GM04503 (cell line): ENCODE measurements around the gene PCNA.

Experiments
- DNase-seq: peaks from one replicate; pipeline ENCODE4 v3.0.0-alpha.2; 2012; ENCODE audit warnings: low read depth

The PCNA gene

DNA sequence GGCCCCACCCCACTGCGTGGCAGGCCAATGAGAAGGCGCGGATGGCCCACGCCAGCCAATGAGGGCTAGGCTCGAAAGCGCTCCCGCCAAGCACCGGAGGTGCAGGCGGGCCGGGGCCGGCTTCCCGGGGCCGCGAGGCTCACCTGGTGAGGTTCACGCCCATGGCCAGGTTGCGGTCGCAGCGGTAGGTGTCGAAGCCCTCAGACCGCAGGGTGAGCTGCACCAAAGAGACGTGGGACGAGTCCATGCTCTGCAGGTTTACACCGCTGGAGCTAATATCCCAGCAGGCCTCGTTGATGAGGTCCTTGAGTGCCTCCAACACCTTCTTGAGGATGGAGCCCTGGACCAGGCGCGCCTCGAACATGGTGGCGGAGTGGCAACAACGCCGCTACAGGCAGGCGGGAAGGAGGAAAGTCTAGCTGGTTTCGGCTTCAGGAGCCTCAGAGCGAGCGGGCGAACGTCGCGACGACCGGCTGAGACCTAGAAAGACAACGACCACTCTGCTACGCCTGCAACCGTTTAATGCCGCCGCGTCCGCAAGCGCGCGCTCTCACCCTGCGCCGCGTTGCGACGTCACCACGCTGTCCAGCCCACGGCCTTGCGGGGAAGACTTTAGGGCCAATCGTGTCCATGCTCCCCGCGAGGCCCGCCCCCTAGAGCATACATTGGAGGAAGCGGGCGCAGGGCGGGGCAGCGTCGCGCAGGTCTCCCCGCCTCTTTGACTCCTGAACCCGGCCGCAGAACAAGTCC lies at the start of gene PCNA:
TSS of gene PCNA (minus strand) at position 524 of the 750 bp plus-strand sequence. CDS start at position 364, 160 bp downstream.
- peak; percentile 73 for DNase-seq

DNA sequence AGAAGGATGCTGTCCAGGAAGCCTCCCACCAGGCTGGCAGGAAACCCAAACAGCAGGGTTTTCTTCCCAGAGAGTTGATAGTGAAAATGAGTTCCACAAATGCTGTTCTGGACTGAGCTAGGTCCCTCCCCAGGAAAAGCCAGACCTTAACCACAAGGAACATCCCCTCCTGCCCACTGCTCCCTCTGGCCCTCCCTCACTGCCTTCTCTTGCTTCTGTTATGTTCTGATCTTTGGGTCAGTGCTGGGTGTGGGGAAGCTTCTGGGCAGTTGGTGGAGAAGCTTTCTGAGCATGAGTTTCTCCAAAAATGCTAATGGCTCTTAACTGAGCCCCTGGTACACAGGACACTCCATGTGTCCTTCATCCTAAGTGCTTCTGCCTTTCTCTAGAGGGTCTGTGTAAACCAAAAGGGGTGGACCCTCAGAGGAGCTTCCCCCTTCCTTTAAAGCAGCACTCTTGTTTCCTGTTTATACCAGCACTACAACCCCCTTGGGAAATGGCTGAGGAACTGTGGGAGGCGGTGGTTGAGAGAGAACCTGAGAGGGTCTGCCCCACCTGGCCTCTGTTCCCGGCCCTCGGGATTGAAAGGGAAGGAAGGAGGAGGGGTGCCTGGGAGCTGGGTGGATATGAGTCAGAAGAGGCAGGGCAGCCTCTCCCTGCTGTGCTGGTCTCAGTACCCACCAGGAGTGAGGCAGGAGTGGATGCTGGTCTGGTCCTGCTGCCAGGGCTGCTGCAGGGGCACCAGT lies 49.1 kb upstream of the PCNA start:
- DNase-seq = no peak

DNA sequence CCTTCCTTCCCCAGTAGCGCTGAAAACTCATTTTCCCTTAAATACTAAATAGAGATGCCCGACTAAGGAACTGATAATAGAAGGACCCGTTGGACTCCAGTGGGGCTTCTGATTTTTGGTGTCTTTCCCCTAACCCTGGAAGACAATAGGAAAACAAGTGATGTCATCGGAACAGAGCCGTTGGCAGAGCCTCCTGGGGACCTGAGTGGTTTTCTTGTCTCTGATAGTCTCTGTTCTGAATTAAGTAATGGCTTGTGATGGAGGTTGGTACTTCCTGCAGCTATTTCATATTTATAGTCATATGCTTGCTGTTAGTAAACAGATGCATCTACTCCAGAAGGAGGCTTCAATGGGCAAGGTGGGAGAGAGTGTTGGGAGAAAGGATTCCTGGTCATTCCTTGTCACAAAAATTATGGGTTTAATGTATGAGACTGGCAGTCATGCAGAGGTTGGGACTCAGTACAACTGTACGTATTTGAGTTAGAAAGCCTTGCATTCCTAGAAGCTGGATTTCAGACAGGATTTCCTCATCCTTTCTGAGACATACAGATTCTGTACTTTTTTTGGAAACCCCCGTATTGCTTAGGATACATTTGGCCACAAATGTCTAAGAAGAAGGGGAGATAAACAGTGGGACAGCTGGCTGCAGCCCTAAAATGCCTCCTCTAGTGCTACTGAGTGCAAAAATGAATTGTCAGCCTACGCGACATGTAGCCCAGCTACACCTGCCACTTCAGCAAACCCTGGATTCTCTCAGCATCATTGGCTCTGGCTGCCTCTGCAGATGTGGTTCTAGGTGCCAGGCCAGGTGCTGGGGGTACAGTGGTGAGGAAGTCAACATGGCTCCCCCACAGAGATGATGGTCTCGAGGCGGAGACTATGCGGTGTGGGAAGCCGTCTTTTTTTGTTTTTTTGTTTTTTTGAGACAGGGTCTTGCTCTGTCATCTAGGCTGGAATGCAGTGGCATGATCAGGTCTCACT lies 45.2 kb upstream of the PCNA start:
- no peak for DNase-seq

DNA sequence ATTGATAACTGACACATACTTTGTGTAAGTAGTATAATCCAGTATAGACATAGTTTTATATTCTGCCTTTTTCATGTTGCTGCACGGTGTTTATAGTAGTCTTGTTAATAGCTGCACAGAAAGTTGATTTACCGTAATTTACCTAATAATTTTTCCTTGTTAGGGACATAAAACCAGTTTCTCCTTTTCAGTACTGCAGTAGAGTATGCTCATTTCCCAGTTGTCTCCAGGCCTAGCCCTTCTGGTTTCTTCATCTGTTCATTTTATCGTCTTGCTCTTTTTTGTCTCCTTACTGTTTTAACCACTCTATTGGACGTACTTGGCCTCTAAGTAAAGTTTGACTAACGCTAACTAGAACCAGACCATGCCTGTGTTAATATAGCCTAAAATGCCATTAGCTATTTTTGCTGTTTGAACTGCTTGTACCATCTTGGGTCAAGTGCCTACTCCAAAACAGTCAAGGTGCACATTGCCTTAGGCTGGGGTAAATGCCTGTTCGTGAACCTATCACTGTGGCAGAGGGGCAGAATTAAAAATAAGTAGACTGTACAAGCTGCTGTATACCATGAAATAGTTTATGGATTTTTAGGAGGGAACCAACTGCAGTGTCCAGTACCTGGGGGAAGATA lies 41.9 kb upstream of the PCNA start:
- DNase-seq = no peak

DNA sequence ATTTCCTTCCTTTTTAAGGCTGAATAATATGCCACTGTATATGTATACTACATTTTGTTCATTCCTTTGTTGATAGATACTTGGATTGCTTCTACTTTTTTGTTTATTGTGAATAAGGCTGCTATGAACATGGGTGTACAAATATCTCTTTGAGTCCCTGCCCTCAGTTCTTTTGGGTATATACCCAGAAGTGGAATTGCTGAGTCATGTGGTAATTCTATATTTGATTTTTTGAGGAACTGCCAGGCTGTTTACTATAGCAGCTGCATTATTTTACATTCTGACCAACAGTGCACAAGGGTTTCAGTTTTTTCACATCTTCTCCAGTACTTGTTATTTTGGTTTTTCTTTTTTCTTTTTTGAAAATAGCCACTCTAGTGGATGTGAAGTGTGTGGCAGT lies 41.1 kb upstream of the PCNA start:
- no peak for DNase-seq

DNA sequence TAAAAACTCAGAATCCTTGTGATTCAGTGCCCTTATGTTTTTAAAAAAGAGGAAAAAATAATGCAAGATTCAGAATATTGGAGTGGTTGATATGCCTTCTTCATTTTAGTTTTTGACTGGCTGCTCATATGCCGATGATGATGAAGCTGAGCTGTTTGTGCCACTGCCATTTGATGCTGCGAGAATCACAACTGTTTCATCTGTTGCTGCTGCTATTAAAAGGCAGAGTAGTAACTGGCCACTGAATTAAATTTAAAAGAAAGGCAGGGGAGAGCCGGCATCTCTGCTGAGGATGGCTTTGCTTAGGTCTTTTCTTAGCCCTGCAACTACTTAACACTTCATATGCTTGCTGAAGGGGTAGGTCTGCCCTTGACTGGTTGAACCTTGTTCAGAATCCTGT lies 40.2 kb upstream of the PCNA start:
- DNase-seq = no peak

DNA sequence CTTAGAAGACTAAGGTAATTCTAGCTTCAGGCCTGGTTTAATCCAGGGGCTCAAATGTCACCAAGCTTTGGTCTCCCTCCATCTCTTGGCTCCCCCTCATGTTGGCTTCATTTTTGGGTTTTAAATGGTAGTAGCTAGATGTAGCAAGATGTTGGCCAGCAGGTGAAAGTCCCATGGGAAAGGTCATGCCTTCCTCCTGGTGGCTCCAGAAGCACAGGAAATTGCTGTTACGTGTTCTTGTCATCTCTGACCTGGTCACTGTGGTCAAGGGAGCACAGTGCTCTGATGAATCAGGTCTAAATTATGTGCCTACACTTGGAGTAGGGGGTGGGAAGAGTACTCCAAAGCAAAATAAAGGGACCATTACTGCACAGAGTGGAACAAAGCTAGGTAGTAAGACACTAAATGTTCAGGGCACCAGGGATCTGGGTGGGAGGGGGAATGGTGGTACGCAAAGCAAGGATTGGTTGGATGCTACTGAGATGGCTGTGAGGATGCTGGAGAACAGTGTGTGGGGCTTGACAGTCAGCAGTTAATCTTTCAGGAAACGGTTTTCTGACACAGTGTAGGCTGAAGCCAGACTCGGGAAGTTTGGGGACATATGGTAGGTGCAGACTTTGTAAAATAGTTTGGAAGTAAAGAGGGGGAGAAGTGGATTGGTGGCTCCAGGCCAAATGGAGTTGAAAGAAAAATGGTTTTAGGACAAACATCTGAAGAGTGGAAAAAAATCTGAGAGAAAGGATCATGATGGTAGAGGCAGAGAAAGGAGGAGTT lies 37.1 kb upstream of the PCNA start:
- DNase-seq = no peak

DNA sequence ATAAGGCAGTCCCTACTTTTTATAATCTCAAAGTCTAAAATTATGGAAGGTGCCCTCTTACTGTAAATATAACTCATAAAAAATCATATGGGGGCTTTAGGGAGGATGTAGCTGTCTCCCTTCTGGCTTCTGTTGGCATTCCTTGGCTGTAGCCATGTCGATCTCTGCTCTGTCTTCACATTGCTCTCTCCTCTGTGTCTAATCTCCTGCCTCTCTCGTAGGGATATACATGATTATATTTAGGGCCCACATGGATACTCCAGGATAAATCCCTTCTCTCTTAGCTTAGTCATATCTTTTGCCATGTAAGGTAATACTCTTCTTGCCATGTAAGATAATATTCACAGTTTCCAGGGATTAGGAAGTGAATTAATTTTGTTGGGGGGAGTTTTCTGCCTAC lies 35.6 kb upstream of the PCNA start:
- DNase-seq = no peak

DNA sequence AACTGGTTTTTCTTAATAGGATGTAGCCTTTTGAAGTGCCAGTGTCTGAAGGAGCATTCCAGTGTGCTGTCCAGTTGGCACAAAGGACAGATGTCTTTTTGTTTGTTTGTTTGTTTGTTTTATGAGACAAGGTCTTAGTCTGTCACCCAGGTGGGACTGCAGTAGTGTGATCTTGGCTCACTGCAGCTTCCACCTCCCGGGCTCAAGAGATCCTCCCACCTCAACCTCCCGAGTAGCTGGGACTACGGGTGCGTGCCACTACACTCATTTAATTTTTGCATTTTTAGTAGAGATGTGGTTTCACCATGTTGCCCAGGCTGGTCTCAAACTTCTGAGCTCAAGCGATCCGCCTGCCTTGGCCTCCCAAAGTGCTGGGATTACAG lies 34.8 kb upstream of the PCNA start:
- DNase-seq = no peak

DNA sequence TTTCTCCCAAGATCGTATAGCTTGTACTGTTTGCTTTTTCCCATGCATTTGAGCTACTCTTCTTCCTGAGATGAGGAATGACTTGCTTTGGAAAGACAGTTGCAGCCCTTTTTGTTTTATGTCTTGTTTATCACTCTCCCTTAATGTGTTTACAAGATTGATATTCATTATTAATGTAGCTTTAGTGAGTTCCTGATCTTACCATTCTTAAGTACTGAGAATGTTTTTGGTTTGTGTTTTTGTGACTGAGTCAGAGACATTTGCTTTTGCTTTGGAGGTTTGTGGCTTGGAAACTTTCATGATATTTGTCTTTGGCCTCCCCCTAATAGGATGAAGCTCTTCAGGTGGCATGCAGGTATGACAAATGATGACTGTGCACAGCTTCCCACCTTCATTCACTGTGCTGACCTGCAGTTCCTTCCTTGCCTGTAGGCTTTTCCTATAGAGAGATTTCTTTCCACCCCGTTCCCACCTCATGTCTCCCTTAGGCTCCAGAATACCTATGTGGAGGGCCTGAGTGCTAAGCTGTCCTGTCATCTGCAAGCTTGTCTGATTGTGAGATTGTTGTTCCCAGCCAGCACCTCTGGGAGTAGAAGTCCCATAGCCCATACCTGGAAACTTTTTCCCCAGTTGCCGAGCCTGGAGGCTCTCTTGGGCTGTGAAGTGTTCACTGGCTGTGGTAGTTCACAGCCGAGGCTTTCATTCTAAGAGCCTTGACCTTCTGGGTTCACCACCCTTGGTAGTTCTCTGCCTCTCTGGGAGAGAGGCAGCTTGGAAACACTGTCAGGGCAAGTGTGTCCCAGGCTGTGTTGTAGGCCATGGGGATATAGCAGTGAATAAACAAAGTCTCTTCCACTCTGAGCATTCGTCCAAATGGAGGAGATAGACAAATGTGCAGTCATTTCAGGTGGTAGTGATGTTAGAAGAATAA lies 34.1 kb upstream of the PCNA start:
- DNase-seq = no peak

DNA sequence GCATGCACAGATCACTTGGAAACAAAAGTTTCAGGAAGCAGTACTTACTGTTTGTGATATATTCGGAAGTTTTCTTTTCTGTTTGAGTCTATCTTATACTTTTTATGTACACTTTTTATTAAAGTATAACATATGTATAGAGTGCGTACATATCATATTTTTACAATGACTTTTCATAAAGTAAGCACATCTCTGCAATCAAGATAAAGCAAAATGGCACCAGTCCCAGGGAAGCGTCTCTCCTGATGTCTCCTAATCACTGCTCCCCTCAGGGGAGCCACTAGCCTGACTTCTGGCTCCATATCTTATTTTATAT lies 33.4 kb upstream of the PCNA start:
- DNase-seq = no peak

DNA sequence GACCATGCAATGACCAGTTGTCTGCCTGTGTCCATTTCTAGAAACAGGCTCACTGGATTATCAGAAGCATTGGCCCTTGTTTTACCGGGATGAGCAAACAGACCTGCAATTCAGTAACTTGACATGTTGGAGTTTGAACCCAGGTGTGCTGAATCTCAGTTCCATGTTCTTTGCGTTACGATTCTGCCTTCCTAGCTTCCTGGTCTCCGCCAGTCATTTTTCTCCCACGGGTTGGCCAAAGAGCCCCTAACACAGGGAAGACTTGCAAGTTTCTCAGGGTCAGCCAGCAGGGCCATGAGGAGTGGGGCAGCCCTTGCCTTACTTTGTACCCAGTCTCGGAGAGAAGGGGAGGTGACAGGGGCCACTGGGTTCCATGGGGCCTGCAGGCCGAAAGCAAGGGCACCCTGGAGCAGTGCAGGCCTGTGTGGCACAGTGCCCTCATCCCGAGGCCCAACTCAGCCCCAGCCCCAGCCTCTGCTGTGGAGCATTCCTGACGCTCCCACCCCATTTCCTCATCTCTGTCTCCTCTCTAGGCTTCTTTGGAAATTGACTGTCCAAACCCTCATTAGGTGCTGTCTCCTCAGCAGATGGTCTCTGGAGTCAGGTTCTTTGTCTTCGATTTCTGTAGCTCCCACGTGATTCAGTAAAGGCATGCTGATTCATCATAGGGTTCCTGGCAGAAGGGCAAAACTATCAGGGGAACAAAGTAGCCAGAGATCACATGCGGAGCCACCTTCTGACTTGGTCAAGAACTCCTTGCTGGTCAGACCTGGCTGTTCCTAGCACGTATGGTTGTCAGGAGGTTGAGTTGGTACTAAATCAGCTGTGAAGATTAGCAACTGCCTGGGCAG lies 30.7 kb upstream of the PCNA start:
- no peak for DNase-seq

DNA sequence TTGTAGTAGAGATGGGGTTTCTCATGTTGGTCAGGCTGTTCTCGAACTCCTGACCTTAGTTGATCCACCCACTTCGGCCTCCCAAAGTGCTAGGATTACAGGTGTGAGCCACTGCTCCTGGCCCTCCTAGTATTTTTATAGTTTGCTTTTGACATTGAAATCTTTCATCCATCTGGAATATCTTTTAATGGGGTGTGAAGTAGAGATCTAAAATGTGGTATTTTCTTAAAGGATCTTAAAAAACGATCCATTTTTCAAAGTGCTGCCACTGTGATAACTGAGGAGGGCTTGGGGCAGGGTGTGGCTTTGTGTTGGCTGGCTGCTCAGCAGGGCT lies 30.1 kb upstream of the PCNA start:
- DNase-seq = no peak

DNA sequence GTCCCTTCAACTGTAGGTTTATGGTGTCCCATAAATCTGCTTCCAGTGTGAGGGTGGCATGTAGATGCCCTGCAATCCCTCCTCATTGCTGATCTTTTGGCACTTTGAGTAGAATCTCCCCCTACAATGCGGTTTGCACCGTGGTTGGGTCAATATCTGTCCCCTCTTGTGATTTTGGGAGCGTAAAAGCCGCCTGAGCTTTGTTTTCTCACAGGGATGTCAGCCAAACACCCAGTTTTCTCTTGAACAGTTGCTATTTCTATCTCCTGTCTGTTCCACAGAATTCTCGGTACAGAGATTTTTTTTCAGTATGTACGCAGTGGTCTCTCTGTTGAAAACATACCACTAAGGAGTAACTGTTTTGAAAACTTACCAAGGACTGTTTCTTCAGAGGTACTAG lies 28.8 kb upstream of the PCNA start:
- no peak for DNase-seq

DNA sequence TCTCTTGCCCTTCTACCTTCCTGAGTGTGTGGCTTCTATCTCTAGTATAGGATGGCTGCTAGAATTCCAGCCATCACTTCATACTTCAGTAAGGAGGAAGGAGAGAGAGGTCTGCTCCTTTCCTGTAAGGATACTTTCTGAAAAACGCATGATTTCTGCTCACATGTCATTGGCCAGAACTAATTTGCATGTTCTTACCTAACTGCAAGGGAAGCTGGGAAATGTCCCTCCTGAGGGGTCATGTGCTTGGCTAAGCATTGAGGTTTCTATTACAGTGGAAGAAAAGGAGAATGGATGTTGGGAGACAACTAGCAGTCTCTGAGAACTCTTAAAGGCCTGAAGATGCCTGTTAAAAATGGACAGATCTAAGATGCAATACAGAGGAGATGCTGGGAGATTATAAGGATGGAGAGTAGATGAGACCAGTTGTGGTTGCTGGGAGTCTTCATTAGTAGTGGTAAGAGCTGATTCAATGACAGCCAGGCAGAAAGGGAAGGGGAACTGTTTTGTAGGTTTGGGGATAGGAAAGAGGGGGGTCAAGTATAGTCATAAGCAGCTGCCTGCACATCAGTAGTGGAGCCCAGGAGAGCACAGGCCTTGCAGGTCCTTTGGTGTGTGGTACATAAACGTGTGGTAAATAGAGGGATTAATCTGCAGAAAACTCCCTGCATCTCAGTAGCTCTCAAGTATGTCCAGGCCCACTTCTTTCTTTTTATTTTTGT lies 27.3 kb upstream of the PCNA start:
- no peak for DNase-seq

DNA sequence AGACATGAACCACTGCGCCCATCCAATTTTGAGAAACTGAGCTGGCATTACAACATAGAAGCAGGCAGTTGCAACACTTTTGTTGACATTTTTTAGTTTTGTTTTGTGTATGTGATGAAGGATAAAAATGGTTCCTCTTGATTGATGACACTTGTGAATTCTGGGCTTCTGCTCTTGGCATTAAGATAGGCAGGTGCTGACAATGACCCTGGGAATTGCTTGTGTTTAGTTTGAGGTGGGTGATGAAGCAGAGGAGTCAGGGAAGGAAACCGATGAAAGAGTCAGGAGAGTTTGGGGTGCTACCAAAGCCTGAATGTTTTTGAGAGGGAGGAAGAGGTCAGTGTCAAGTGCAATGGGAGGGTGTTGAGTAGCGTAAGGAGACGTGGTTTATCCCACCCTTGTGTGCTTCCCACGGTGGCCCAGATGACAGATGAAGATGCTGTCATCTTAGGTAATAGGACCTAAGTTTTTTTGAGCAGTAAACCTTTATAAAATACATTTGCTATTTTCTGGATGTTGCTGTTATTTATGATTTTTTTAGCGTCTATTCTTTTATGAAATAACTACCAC lies 26.4 kb upstream of the PCNA start:
- DNase-seq = no peak

DNA sequence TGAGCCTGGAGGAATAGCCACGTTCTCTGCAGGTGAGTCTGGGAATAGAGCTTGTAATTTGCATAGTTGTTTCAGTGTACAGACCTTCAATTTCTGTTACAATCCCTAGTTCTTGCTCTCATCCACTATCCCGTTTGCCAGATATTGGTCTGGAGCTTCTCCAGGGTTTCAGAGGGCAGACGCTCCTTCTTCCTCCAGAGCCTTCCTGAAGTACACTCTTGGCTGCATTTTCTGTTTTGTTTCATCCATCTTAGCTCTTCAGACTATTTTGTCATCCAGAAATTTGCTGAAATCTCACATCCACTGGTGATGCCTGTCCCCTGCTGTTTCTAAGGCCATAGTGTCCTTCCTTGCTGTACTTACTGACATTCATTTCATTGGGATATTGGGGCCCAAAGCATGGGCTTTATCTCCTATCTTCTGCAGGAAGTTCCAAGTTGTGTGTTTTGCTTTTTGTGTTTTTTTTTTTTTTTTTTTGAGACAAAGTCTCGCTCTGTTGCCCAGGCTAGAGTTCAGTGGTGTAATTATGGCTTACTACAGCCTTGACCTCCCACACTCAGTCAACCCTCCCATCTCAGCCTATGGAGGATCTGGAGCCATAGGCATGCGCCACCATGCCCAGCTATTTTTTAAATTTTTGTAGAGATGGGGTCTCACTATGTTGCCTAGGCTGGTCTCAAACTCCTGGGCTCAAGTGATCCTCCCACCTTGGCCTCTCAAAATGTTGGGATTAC lies 25.8 kb upstream of the PCNA start:
- DNase-seq = no peak

DNA sequence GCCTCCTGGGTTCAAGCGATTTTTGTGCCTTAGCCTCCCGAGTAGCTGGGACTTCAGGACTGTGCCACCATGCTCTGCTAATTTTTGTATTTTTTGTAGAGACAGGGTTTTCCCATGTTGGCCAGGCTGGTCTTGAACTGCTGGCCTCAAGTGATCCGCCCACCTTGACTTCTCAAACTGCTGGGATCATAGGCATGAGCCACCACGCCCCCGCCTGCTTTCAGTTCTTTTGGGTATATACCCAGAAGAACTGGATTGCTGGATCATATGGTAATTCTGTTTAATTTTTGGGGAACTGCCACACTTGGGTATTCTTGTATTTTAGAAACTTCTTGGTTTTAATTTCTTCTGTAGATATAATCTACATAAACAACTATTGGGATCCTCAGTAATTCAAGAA lies 24.1 kb upstream of the PCNA start:
- no peak for DNase-seq
